Erythroblast (primary cell): Measurements from ENCODE around the gene ITGA2.

Experiments
- GATA1 ChIP-seq: IDR thresholded peaks from 2 replicates; pipeline ENCODE4 v1.6.1; 2011; ENCODE audit warnings: low read depth, mild to moderate bottlenecking, control low read depth, low read length, moderate library complexity
- POLR2A ChIP-seq: IDR thresholded peaks from 2 replicates; pipeline ENCODE4 v1.6.1; 2011; ENCODE audit warnings: mild to moderate bottlenecking, low read length

DNA sequence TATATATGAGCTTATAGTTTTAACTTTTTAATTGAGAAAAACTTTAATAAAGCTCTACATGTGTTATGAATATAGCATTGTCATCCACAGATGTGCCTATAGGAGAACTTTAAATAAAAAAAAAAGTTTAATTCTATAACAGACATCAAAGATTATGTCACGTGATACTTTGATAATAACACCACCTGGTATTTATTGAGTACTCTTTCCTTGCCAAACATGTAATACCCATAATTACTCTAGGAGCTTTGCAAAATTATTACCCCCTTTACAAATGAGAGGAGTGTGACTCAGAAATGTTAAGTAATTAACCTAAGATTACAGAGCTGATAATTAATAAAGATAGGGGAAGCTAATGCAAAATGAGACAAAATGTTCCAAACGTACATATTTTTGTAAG lies 43.0 kb downstream of the ITGA2 start:
- TF ChIP-seq POLR2A (no peak), GATA1 (no peak)
